Suprapubic skin (tissue), 3 donors: ENCODE data around the gene SHKBP1.

Experiments used
- POLR2A ChIP-seq, 2 donors: fragments of 450-650 bp; IDR thresholded peaks; one replicate each; pipeline ENCODE4 v1.6.1; 2017; ENCODE audit warnings: antibody characterized with exemption in 2 of 2, mild to moderate bottlenecking in 2 of 2, moderate library complexity in 2 of 2
- TF ChIP-seq, protein P1 (sequence below), 2 donors: fragments of 200-600 bp in 1 of 2; fragments of 450-650 bp in 1 of 2; sonication (generic) in 1 of 2; IDR thresholded peaks; one replicate each; pipeline ENCODE4 v1.5.1; 2016 to 2019; ENCODE audit warnings: antibody characterized with exemption in 2 of 2, mild to moderate bottlenecking in 1 of 2, moderate library complexity in 1 of 2

DNA sequence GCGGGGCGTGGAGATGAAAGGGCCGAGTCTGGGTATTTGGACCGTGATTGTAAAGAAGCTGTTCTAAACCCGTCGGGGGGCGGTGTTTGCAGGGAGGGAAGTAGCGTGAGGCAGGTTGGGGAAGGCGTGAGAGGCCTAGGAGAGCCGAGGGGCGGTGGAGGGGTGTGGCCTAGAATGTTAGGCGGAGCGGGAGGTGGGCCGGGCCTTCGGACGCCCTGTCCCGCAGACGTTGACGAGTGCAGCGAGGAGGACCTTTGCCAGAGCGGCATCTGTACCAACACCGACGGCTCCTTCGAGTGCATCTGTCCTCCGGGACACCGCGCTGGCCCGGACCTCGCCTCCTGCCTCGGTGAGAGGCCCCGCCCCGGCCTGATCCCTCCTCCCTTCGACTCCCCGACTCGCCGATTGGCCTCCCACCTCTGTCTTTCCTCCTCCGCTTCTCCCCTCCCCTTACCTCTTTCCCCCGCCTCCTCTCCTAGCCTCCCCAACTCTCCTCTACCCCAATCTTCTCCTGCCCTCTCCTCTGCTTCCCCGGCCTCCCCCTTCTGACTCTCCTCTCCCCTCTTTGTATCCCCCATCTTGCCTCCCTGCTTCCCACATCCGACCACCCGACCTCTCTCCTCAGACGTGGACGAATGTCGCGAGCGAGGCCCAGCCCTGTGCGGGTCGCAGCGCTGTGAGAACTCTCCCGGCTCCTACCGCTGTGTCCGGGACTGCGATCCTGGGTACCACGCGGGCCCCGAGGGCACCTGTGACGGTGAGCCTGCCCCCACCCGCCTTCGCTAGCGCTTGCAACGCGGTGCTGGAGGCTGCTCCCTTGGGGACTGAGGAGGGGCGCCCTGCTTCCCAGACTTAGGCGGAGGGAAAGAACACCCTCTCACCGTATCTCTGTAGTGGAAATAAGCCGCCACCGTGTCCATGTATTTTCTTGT lies 37.3 kb downstream of the SHKBP1 start:
- TF ChIP-seq, protein P1, sequence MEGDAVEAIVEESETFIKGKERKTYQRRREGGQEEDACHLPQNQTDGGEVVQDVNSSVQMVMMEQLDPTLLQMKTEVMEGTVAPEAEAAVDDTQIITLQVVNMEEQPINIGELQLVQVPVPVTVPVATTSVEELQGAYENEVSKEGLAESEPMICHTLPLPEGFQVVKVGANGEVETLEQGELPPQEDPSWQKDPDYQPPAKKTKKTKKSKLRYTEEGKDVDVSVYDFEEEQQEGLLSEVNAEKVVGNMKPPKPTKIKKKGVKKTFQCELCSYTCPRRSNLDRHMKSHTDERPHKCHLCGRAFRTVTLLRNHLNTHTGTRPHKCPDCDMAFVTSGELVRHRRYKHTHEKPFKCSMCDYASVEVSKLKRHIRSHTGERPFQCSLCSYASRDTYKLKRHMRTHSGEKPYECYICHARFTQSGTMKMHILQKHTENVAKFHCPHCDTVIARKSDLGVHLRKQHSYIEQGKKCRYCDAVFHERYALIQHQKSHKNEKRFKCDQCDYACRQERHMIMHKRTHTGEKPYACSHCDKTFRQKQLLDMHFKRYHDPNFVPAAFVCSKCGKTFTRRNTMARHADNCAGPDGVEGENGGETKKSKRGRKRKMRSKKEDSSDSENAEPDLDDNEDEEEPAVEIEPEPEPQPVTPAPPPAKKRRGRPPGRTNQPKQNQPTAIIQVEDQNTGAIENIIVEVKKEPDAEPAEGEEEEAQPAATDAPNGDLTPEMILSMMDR (IDR thresholded peaks at IDR 0.05), result no peak
- TF ChIP-seq POLR2A (IDR thresholded peaks at IDR 0.05), result no peak
